ENCODE data around the gene CASP6. TPM values are rescaled to one million over a fixed set of nuclear protein-coding genes. Genes with fewer than 3 reads are reported as not detected.
A peak's percentile ranks its signal among the peaks of the same experiment; 100 is the strongest.

Gene CASP6
- total RNA-seq, 3 donors from 2014 or later (not counting 1 experiment from before 2014, with no cell fraction given), result 3.4 to 6.0 (median 4.8) TPM

DNA sequence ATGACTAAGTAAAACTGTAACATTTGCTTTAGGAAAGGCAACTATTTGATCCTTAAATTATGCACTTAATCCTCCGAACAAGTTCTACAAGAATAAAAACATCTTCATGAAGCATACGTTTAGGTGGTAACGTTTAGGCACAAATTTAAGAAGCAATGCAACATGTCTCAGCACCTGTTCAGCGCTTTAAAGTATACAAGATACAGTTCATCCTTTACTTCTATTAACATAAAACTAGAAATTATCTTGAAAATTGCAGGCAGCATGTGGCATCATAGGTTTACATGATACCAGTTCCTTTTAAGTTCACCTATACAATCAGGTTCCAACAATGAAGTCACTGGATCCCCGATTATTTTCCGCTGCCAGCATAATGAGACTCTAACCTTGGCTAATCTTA lies 25.1 kb upstream of the CASP6 start:
- H3K4me1 Mint-ChIP-seq, result peaks cover 17 to 24% of the 10 kb centered on the region in 2 donors
- Histone ChIP-seq H3K4me3 (ENCODE audit: low read length) (no peak overlapping the region), H3K4me1 (ENCODE audit: control insufficient read depth, insufficient read depth, low read length) (peaks cover 9% of the 10 kb centered on the region), H3K9me3 (ENCODE audit: control insufficient read depth, insufficient read depth, low read length) (no peaks in the 10 kb centered on the region), H3K36me3 (ENCODE audit: control insufficient read depth, insufficient read depth, low read length) (no peaks in the 10 kb centered on the region), H3K27me3 (ENCODE audit: control insufficient read depth, insufficient read depth, low read length) (no peaks in the 10 kb centered on the region), H3K27ac (ENCODE audit: low read length) (no peak overlapping the region)
- no peaks in the 10 kb centered on the region for H3K27me3 Mint-ChIP-seq (ENCODE audit: low read depth in 2 of 2)
- WGBS (ENCODE audit: insufficient coverage), result 95% methylated on average over 6 of the region's 6 CpGs
- no peak for ATAC-seq
- TF ChIP-seq CTCF (IDR thresholded peaks at IDR 0.05), result no peak
- DNase-seq, result no peak
- intact Hi-C loops (cut with micrococcal nuclease), result loop anchor here (2.0 kb wide), 1 partner anchor 296 kb away; the partner anchor contains the start of gene SEC24B
- peak overlapping the region in 1 of 2 donors; percentile 50 for H3K27ac Mint-ChIP-seq
- no peaks in the 10 kb centered on the region for H3K9me3 Mint-ChIP-seq
- H3K36me3 Mint-ChIP-seq, result no peaks in the 10 kb centered on the region
- peak overlapping the region; percentile 88 for H3K4me3 Mint-ChIP-seq

GRCh38 chr4:109723110-109723509 lies 19.9 kb upstream of the CASP6 start:
- Mint-ChIP-seq H3K4me3 (no peak overlapping the region), H3K27ac (no peak overlapping the region), H3K27me3 (ENCODE audit: low read depth in 2 of 2) (no peaks in the 10 kb centered on the region), H3K9me3 (no peaks in the 10 kb centered on the region), H3K36me3 (no peaks in the 10 kb centered on the region), H3K4me1 (peaks cover 4 to 15% of the 10 kb centered on the region in 2 donors)
- Histone ChIP-seq H3K27ac (ENCODE audit: low read length) (no peak overlapping the region), H3K27me3 (ENCODE audit: control insufficient read depth, insufficient read depth, low read length) (no peaks in the 10 kb centered on the region), H3K4me3 (ENCODE audit: low read length) (no peak overlapping the region), H3K4me1 (ENCODE audit: control insufficient read depth, insufficient read depth, low read length) (no peaks in the 10 kb centered on the region), H3K9me3 (ENCODE audit: control insufficient read depth, insufficient read depth, low read length) (no peaks in the 10 kb centered on the region), H3K36me3 (ENCODE audit: control insufficient read depth, insufficient read depth, low read length) (no peaks in the 10 kb centered on the region)
- 71% methylated on average over 2 of the region's 2 CpGs for WGBS (ENCODE audit: insufficient coverage)
- no peak for DNase-seq
- no peak for ATAC-seq
- intact Hi-C loops (cut with micrococcal nuclease), result no loop called here
- no peak for TF ChIP-seq CTCF (IDR thresholded peaks at IDR 0.05)

DNA sequence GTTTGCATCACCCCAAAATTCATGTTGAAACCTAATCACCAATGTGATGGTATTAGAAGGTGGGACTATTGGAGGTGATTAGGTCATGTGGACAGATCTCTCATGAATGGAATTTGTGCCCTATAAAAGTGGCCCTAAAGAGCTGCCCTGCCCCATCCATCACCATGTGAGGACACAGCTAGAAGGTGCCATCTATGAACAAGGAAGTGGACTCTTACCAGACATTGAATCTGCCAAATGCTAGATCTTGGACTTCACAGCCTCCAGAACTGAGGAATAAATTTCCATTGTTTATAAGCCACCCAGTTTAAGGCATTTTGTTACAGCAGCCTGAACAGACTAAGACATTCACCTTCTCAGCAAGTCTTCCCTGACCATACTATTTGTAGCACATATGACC lies 19.1 kb upstream of the CASP6 start:
- Histone ChIP-seq H3K9me3 (ENCODE audit: control insufficient read depth, insufficient read depth, low read length) (no peaks in the 10 kb centered on the region), H3K36me3 (ENCODE audit: control insufficient read depth, insufficient read depth, low read length) (peaks cover 2% of the 10 kb centered on the region), H3K4me3 (ENCODE audit: low read length) (no peak overlapping the region), H3K4me1 (ENCODE audit: control insufficient read depth, insufficient read depth, low read length) (no peaks in the 10 kb centered on the region), H3K27ac (ENCODE audit: low read length) (no peak overlapping the region), H3K27me3 (ENCODE audit: control insufficient read depth, insufficient read depth, low read length) (no peaks in the 10 kb centered on the region)
- Mint-ChIP-seq H3K4me1 (peaks cover 0 to 10% of the 10 kb centered on the region in 2 donors), H3K4me3 (no peak overlapping the region), H3K9me3 (no peaks in the 10 kb centered on the region), H3K36me3 (no peaks in the 10 kb centered on the region), H3K27ac (no peak overlapping the region), H3K27me3 (ENCODE audit: low read depth in 2 of 2) (no peaks in the 10 kb centered on the region)
- intact Hi-C loops (cut with micrococcal nuclease), result no loop called here
- no peak for TF ChIP-seq CTCF (IDR thresholded peaks at IDR 0.05)
- no peak for DNase-seq
- ATAC-seq, result no peak

DNA sequence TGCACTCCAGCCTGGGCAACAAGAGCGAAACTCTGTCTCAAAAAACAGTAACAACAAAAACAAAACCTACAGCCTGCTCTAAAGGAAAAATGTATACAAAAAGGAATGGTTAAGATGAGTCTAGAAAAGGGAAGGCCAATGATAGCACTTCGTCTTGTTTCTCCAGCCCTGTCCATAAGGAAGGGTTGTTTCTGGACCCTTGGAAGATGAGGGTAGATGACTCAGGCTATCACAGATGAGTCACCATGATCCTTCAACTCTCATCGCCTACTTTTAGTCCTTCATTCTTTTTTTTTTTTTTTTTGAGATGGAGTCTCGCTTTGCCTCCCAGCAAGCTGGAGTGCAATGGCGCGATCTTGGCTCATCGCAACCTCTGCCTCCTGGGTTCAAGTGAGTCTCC lies 17.8 kb upstream of the CASP6 start:
- no peak for TF ChIP-seq CTCF (IDR thresholded peaks at IDR 0.05)
- intact Hi-C loops (cut with micrococcal nuclease), result no loop called here
- Histone ChIP-seq H3K9me3 (ENCODE audit: control insufficient read depth, insufficient read depth, low read length) (no peaks in the 10 kb centered on the region), H3K27ac (ENCODE audit: low read length) (no peak overlapping the region), H3K4me1 (ENCODE audit: control insufficient read depth, insufficient read depth, low read length) (no peaks in the 10 kb centered on the region), H3K27me3 (ENCODE audit: control insufficient read depth, insufficient read depth, low read length) (no peaks in the 10 kb centered on the region), H3K36me3 (ENCODE audit: control insufficient read depth, insufficient read depth, low read length) (peaks cover 10% of the 10 kb centered on the region), H3K4me3 (ENCODE audit: low read length) (no peak overlapping the region)
- Mint-ChIP-seq H3K36me3 (peaks cover 7% of the 10 kb centered on the region), H3K27ac (no peak overlapping the region), H3K27me3 (ENCODE audit: low read depth in 2 of 2) (no peaks in the 10 kb centered on the region), H3K9me3 (no peaks in the 10 kb centered on the region), H3K4me3 (no peak overlapping the region), H3K4me1 (peaks cover 0 to 5% of the 10 kb centered on the region in 2 donors)
- 98% methylated on average over 5 of the region's 7 CpGs for WGBS (ENCODE audit: insufficient coverage)
- ATAC-seq (no peak), DNase-seq (no peak)

Data from natural killer cell (primary cell).